ENCODE results near the gene LRRC32. TPM values are rescaled to one million over a fixed set of nuclear protein-coding genes. Genes with fewer than 3 reads are reported as not detected.
A peak's percentile ranks its signal among the peaks of the same experiment; 100 is the strongest.

LRRC32 gene
- total RNA-seq, 2 experiments from 2014 or later, result 2.5 to 3.0 TPM

DNA sequence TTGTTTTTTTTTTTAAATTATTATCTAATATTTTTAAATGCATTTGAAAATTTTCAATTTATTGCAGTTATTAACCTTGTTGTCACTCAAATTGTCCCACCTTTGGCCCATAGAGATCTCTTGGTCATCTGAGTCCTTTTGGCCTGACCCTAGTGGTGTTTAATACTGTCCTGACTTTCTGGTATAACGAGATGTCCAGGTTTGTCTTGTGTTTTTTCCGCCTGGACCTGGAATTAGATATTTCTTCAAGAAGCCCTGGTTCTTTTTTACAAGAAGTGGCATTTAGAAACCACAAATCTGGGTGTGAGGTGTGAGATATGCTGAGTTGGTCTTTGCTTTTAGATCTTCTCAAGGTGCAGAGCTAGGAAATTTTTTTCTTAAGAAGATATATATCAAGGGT lies 38.1 kb downstream of the LRRC32 start:
- Mint-ChIP-seq H3K4me1 (ENCODE audit: low read depth) (peaks cover 26% of the 10 kb centered on the region), H3K36me3 (ENCODE audit: low read depth) (no peaks in the 10 kb centered on the region), H3K4me3 (no peak overlapping the region), H3K27me3 (ENCODE audit: low read depth) (peaks cover 3% of the 10 kb centered on the region), H3K27ac (no peak overlapping the region), H3K9me3 (no peaks in the 10 kb centered on the region)
- intact Hi-C loops (cut with micrococcal nuclease), result no loop called here
- no peak for DNase-seq
- CTCF ChIA-PET, result interaction anchor here (0.6 to 1.1 kb wide), 2 partner anchors 37 to 234 kb away, joined by 3 to 4 read pairs; no protein-coding TSS in a partner anchor

- Mint-ChIP-seq H3K27ac (no peak overlapping the region), H3K36me3 (ENCODE audit: low read depth) (no peaks in the 10 kb centered on the region), H3K4me3 (no peak overlapping the region), H3K4me1 (ENCODE audit: low read depth) (peaks cover 33% of the 10 kb centered on the region), H3K27me3 (ENCODE audit: low read depth) (no peaks in the 10 kb centered on the region), H3K9me3 (no peaks in the 10 kb centered on the region)
- DNase-seq, result no peak
- intact Hi-C loops (cut with micrococcal nuclease), result no loop called here
- CTCF ChIA-PET, result interaction anchor here (1.1 kb wide), 1 partner anchor 38 kb away, joined by 4 read pairs; no protein-coding TSS in a partner anchor
Observed at GRCh38 chr11:76631566-76632308, 38.8 kb downstream of the LRRC32 start.

DNA sequence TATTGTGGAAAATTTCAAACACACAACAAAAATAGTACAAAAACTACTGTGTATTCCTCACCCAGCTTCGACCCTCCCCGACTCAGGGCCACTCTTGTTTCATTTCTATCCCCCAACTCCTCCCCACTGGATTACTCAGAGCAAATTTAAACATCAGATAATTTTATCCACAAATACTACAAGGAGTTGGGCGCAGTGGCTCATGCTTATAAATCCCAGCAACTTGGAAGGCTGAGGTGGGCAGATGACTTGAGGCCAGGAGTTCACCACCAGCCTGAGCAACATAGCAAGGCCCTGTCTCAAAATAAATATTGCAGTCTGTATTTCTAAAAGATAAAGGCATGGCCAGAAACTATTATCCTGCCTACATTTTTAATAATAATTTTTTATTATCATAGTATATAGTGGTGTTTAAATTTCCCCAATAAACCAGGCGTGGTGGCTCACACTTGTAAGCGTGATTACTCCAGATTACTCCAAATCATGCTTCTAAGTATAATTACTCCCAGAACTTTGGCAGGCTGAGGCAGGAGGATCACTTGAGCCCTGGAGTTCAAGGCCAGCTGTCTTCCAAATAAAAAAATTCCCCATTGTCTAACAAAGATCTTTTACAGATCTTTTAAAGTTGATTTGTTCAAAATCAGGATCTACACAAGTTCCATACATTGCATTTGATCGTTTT lies 39.8 kb downstream of the LRRC32 start:
- Mint-ChIP-seq H3K4me1 (ENCODE audit: low read depth) (peaks cover 33% of the 10 kb centered on the region), H3K9me3 (peaks cover 6% of the 10 kb centered on the region), H3K27ac (peak overlapping the region; percentile 82), H3K4me3 (peak overlapping the region; percentile 57), H3K27me3 (ENCODE audit: low read depth) (no peaks in the 10 kb centered on the region), H3K36me3 (ENCODE audit: low read depth) (peaks cover under 1% of the 10 kb centered on the region)
- DNase-seq, result no peak
- CTCF ChIA-PET, result no interaction called here
- intact Hi-C loops (cut with micrococcal nuclease), result no loop called here

DNA sequence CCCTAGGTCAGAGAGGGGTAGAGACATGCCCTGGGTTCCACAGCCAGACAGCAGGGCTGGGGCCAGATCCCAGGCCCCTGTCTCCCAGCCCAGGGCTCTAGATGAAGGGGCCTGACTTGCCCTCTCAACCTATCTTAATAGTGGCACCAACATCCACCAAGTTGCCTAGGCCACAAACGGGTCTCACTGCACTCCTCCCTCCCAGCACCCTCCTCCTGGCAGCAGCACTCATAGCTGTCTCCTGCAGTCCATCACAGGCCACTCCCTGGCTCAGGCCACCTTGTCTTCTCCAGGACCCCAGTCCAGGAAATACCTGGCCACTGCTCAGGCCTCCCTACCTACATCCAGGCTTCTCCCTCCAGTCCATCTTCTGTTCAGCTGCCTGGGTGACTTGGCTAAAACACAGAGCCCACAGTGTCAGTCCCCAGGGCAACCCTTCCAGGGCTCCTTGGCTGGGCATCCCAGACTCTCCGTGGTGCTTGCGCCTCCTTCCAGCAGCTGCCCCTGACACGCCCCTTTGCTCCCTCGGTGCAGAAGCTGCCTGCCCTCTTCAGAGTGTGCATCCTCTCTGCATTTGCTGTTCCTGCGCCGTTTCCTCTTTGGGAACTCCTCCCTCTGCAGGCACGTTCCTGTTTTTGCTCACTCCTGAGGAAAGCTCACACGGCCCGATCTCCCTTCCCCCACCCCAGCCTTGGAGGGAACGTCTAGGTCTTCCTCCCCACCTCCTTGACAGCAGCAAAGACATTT lies 40.5 kb downstream of the LRRC32 start:
- DNase-seq, result peak; percentile 57
- Mint-ChIP-seq H3K36me3 (ENCODE audit: low read depth) (peaks cover 6% of the 10 kb centered on the region), H3K27ac (peak overlapping the region; percentile 82), H3K4me1 (ENCODE audit: low read depth) (peaks cover 33% of the 10 kb centered on the region), H3K27me3 (ENCODE audit: low read depth) (no peaks in the 10 kb centered on the region), H3K9me3 (peaks cover 12% of the 10 kb centered on the region), H3K4me3 (peak overlapping the region; percentile 57)
- intact Hi-C loops (cut with micrococcal nuclease), result no loop called here
- CTCF ChIA-PET, result interaction anchor here (0.6 kb wide), 1 partner anchor 555 kb away, joined by 3 read pairs; no protein-coding TSS in a partner anchor

- intact Hi-C loops (cut with micrococcal nuclease), result no loop called here
- Mint-ChIP-seq H3K4me1 (ENCODE audit: low read depth) (peaks cover 33% of the 10 kb centered on the region), H3K4me3 (peak overlapping the region; percentile 57), H3K27ac (peak overlapping the region; percentile 82), H3K9me3 (peaks cover 12% of the 10 kb centered on the region), H3K36me3 (ENCODE audit: low read depth) (peaks cover 6% of the 10 kb centered on the region), H3K27me3 (ENCODE audit: low read depth) (no peaks in the 10 kb centered on the region)
- CTCF ChIA-PET, result interaction anchor here (0.7 kb wide), 1 partner anchor 461 kb away, joined by 3 read pairs; no protein-coding TSS in a partner anchor
- peak; percentile 65 for DNase-seq
Observed at GRCh38 chr11:76629116-76629852, 41.3 kb downstream of the LRRC32 start.

- CTCF ChIA-PET, result interaction anchor here (0.7 kb wide), 1 partner anchor 462 kb away, joined by 3 read pairs; no protein-coding TSS in a partner anchor
- Mint-ChIP-seq H3K4me1 (ENCODE audit: low read depth) (peaks cover 33% of the 10 kb centered on the region), H3K4me3 (no peak overlapping the region), H3K9me3 (peaks cover 12% of the 10 kb centered on the region), H3K27ac (peak overlapping the region; percentile 82), H3K36me3 (ENCODE audit: low read depth) (peaks cover 6% of the 10 kb centered on the region), H3K27me3 (ENCODE audit: low read depth) (no peaks in the 10 kb centered on the region)
- intact Hi-C loops (cut with micrococcal nuclease), result no loop called here
- peak; percentile 53 for DNase-seq
Observed at GRCh38 chr11:76628408-76628947, 42.1 kb downstream of the LRRC32 start.

DNA sequence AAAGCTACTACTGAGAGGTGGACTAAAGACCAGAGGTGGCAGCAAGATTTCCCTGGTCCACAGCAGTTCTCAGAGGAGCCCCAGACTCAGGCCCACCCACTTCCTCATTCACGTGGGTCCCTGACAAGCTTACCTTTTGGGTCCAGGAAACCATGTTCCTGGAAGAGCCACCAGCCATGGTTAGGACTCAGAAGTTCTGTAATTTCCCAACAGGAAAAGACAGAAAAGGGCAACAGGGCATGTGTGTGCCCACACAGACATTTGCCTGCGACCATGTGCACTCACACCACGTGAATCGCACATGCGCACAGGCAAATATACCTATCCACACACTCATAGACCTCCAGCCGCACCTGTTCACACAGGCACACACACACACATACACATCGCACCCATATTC lies 42.9 kb downstream of the LRRC32 start:
- Mint-ChIP-seq H3K27me3 (ENCODE audit: low read depth) (no peaks in the 10 kb centered on the region), H3K36me3 (ENCODE audit: low read depth) (peaks cover 6% of the 10 kb centered on the region), H3K4me3 (no peak overlapping the region), H3K9me3 (peaks cover 12% of the 10 kb centered on the region), H3K4me1 (ENCODE audit: low read depth) (peaks cover 33% of the 10 kb centered on the region), H3K27ac (peak overlapping the region; percentile 67)
- no peak for DNase-seq
- intact Hi-C loops (cut with micrococcal nuclease), result no loop called here
- CTCF ChIA-PET, result no interaction called here

GRCh38 chr11:76626921-76627401 lies 43.6 kb downstream of the LRRC32 start:
- Mint-ChIP-seq H3K4me3 (no peak overlapping the region), H3K4me1 (ENCODE audit: low read depth) (peaks cover 33% of the 10 kb centered on the region), H3K27ac (peak overlapping the region; percentile 67), H3K36me3 (ENCODE audit: low read depth) (peaks cover 6% of the 10 kb centered on the region), H3K27me3 (ENCODE audit: low read depth) (no peaks in the 10 kb centered on the region), H3K9me3 (peaks cover 12% of the 10 kb centered on the region)
- CTCF ChIA-PET, result no interaction called here
- intact Hi-C loops (cut with micrococcal nuclease), result no loop called here
- DNase-seq, result peak; percentile 58

- intact Hi-C loops (cut with micrococcal nuclease), result no loop called here
- Mint-ChIP-seq H3K9me3 (peaks cover 12% of the 10 kb centered on the region), H3K4me1 (ENCODE audit: low read depth) (peaks cover 33% of the 10 kb centered on the region), H3K27ac (no peak overlapping the region), H3K4me3 (no peak overlapping the region), H3K27me3 (ENCODE audit: low read depth) (no peaks in the 10 kb centered on the region), H3K36me3 (ENCODE audit: low read depth) (peaks cover 6% of the 10 kb centered on the region)
- CTCF ChIA-PET, result no interaction called here
- DNase-seq, result no peak
Observed at GRCh38 chr11:76626266-76626665, 44.3 kb downstream of the LRRC32 start.

GRCh38 chr11:76625472-76626186 lies 44.9 kb downstream of the LRRC32 start:
- intact Hi-C loops (cut with micrococcal nuclease), result no loop called here
- Mint-ChIP-seq H3K9me3 (peaks cover 12% of the 10 kb centered on the region), H3K36me3 (ENCODE audit: low read depth) (peaks cover 6% of the 10 kb centered on the region), H3K4me3 (no peak overlapping the region), H3K27me3 (ENCODE audit: low read depth) (no peaks in the 10 kb centered on the region), H3K27ac (no peak overlapping the region), H3K4me1 (ENCODE audit: low read depth) (peaks cover 33% of the 10 kb centered on the region)
- no peak for DNase-seq
- CTCF ChIA-PET, result no interaction called here
